NCI-H2081 treated with DMSO at 0.1 percent for 48 hours (cell line): ENCODE measurements around the gene NME3.

Source experiments
- DNase-seq: peaks from one replicate; lab custom pipeline; 2025; lab: John Stamatoyannopoulos, UW

Gene NME3

DNA sequence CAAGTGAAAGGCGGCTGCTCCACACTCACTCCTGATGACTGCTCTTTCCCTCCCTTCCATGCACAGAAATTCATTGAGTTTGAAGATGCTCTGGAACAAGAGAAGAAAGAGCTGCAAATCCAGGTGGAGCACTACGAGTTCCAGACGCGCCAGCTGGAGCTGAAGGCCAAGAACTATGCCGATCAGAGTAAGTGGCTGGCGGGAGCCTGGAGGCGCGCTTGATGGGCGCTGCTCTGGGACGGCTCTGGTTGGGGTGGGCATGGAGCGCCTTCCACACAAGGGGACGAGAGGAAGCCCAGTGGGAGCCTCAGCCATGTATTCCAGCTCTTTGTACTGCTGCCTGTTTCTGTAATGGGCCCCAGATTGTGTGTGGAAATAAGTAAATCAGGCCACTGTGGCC lies 46.9 kb downstream of the NME3 start:
- DNase-seq, result no peak

- DNase-seq, result no peak
These were observed 47.7 kb downstream of the NME3 start for GRCh38 chr16:1723450-1724147.

GRCh38 chr16:1721372-1721771 lies 50.0 kb downstream of the NME3 start:
- no peak for DNase-seq
